HG03060 (cell line): Measurements from ENCODE around the gene SVOP.
"Not testable (repeated sequence)": the region's sequence is repeated elsewhere in the genome, so short reads cannot be mapped to it uniquely, and the experiment has no call there.

Experiments
- ATAC-seq: cut with Tn5 transposase; IDR thresholded peaks from one replicate; pipeline ENCODE4 v1.9.1; 2021; ENCODE audit warnings: low read depth, moderate number of reproducible peaks; ENCODE audit not compliant: unreplicated experiment

The SVOP gene

GRCh38 chr12:108896817-108897216, 124.1 kb downstream of the SVOP start:
- ATAC-seq, result no peak

GRCh38 chr12:108896336-108896735, 124.5 kb downstream of the SVOP start:
- no peak for ATAC-seq

- no peak for ATAC-seq
Measured at GRCh38 chr12:108895220-108895802, 125.6 kb downstream of the SVOP start.

- no peak for ATAC-seq
Measured at GRCh38 chr12:108890208-108890607, 130.7 kb downstream of the SVOP start.

- ATAC-seq, result no peak
Measured at GRCh38 chr12:108888031-108888430, 132.8 kb downstream of the SVOP start.

- no peak for ATAC-seq
Measured at GRCh38 chr12:108886873-108887629, 133.8 kb downstream of the SVOP start.

- ATAC-seq, result no peak
Measured at GRCh38 chr12:108884116-108885012, 136.5 kb downstream of the SVOP start.

GRCh38 chr12:108881953-108882352, 138.9 kb downstream of the SVOP start:
- ATAC-seq, result no peak

GRCh38 chr12:108879615-108880254, 141.1 kb downstream of the SVOP start, which contains the start of gene DAO:
Gene DAO (plus strand): TSS chr12:108880092. CDS start chr12:108885007, 4,915 bp downstream.
- ATAC-seq, result no peak

- no peak for ATAC-seq
Measured at GRCh38 chr12:108876550-108876949, 144.3 kb downstream of the SVOP start.

GRCh38 chr12:108875682-108876361, 145.0 kb downstream of the SVOP start:
- ATAC-seq, result no peak

- ATAC-seq, result no peak
Measured at GRCh38 chr12:108875280-108875679, 145.6 kb downstream of the SVOP start.

GRCh38 chr12:108868781-108869180, 152.1 kb downstream of the SVOP start:
- no peak for ATAC-seq

GRCh38 chr12:108866083-108866482, 154.8 kb downstream of the SVOP start:
- not testable (repeated sequence) for ATAC-seq

GRCh38 chr12:108865169-108865568, 155.7 kb downstream of the SVOP start:
- no peak for ATAC-seq

- ATAC-seq, result no peak
Measured at GRCh38 chr12:108862588-108862959, 158.3 kb downstream of the SVOP start.

- no peak for ATAC-seq
Measured at GRCh38 chr12:108861878-108862587, 158.8 kb downstream of the SVOP start.

- ATAC-seq, result no peak
Measured at GRCh38 chr12:108860443-108860842, 160.4 kb downstream of the SVOP start.

- ATAC-seq, result no peak
Measured at GRCh38 chr12:108859923-108860291, 161.0 kb downstream of the SVOP start.
